A673 (cell line): Measurements from ENCODE around the gene SMIM45.

ENCODE experiments used
- BruUV-seq: library from RNA; stranded (reverse); fragments of 400-500 nt; replicated peaks from 2 replicates; lab custom pipeline; 2021; lab: Mats Ljungman, UMichigan
- CTCF ChIA-PET: fragments of 300-600 bp; sonication (Branson Sonifier 250); formaldehyde crosslinking; loops from one replicate; lab custom pipeline; 2022; ENCODE audit warnings: antibody characterized with exemption; lab: Charles Lee
- POLR2A ChIA-PET: fragments of 300-600 bp; sonication (Branson Sonifier 250); formaldehyde crosslinking; loops from one replicate; lab custom pipeline; 2022; ENCODE audit warnings: antibody characterized with exemption; ENCODE audit not compliant: low non-redundant PET; lab: Charles Lee
- DNase-seq: peaks from one replicate; pipeline ENCODE4 v3.0.0-alpha.2; 2015; ENCODE audit warnings: low spot score
- H3K27ac ChIP-seq: fragments of 200-600 bp; sonication (generic); 2 replicates; pipeline ENCODE4 v1.5.1; 2016; ENCODE audit warnings: mixed run types, low read depth, mild to moderate bottlenecking, mixed read lengths, antibody characterized with exemption, low read length; ENCODE audit not compliant: poor library complexity, severe bottlenecking
- H3K27me3 ChIP-seq: fragments of 200-600 bp; sonication (generic); replicated peaks from 2 replicates; pipeline ENCODE4 v1.6.1; 2017; ENCODE audit warnings: mixed run types, low read depth, mild to moderate bottlenecking, mixed read lengths, antibody characterized with exemption, low read length; ENCODE audit not compliant: insufficient read depth, poor library complexity
- H3K36me3 ChIP-seq: fragments of 200-600 bp; sonication (generic); 2 replicates; pipeline ENCODE4 v1.6.1; 2016; ENCODE audit warnings: mixed run types, mild to moderate bottlenecking, mixed read lengths, antibody characterized with exemption, low read length; ENCODE audit not compliant: insufficient read depth, poor library complexity, severe bottlenecking
- H3K4me1 ChIP-seq: fragments of 200-600 bp; sonication (generic); 2 replicates; pipeline ENCODE4 v1.6.1; 2017; ENCODE audit warnings: mixed run types, mild to moderate bottlenecking, mixed read lengths, antibody characterized with exemption, low read length; ENCODE audit not compliant: insufficient read depth, poor library complexity, severe bottlenecking
- H3K4me3 ChIP-seq: fragments of 200-600 bp; sonication (generic); 2 replicates; pipeline ENCODE4 v1.5.1; 2016; ENCODE audit warnings: low read depth, mixed run types, mild to moderate bottlenecking, mixed read lengths, low read length; ENCODE audit not compliant: poor library complexity, severe bottlenecking
- H3K9me3 ChIP-seq: fragments of 200-600 bp; sonication (generic); 2 replicates; pipeline ENCODE4 v1.6.1; 2016; ENCODE audit warnings: mixed run types, low read depth, mild to moderate bottlenecking, mixed read lengths, antibody characterized with exemption, low read length; ENCODE audit not compliant: poor library complexity, severe bottlenecking
- CTCF ChIP-seq: fragments of 300-800, 200-600 bp; sonication (generic); conservative IDR thresholded peaks from 2 replicates; pipeline ENCODE4 v1.5.1; 2017; ENCODE audit warnings: low read depth, mild to moderate bottlenecking, antibody characterized with exemption, low read length, moderate library complexity, mixed read lengths
- EZH2 ChIP-seq: fragments of 200-600 bp; sonication (generic); IDR thresholded peaks from 2 replicates; pipeline ENCODE4 v1.6.1; 2017; ENCODE audit warnings: borderline replicate concordance, low read depth, mild to moderate bottlenecking, mixed read lengths, antibody characterized with exemption, low read length; ENCODE audit not compliant: poor library complexity, severe bottlenecking
- intact Hi-C: fragments of 100-400 bp; cut with micrococcal nuclease; formaldehyde crosslinking; loops from one replicate; pipeline ENCODE4 v1.10.0; 2022; ENCODE audit not compliant: unreplicated experiment

SMIM45 gene

DNA sequence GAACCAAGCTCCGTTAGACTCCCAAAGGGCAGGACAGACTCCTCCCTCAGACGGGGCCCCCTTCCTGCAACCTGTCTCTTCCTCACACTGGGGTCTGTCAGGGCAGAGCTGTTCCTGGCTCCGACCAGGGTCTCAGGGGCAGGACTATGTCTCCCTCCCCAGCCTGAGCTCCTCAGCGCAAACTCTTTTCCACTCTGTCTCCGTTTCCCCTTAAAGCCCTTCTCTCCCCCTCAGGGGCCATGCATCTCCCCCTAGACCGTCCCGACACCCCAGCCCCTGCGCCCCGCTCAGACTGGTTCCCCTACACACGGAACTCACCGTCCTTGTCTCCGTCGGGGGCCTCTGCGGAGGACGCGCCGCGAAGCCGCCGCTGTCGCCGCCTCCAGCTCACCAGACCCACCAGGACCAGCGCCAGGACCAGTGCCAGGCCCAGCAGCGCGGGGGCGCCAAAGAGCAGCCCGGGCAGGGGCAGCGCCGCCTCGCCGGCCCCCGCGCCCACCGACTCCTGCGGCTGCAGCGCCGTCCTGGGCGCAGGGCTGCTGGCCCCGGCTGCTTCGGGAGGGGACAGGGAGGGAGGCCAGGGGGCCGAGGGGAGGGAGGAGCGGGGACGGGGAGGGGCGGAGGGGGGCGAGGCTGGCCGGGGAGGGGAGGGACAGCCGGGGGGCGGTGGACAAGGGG lies 26.0 kb upstream of the SMIM45 start:
- intact Hi-C loops = no loop called here
- TF ChIP-seq EZH2 (no peak), CTCF (peak; percentile 68)
- peaks cover 4% of the 10 kb centered on the region for H3K4me1 ChIP-seq
- ChIA-PET POLR2A (interaction anchor here (0.6 to 0.7 kb wide), 3 partner anchors 11 to 90 kb away, joined by 4 to 9 read pairs (median 4); partner anchors contain the start of gene SHISA8), CTCF (interaction anchor here (0.5 to 2.0 kb wide), 9 partner anchors 10 to 273 kb away, joined by 3 to 9 read pairs (median 3); partner anchors contain the start of genes CENPM and SREBF2)
- H3K27ac ChIP-seq = no peak overlapping the region
- H3K4me3 ChIP-seq = peak overlapping the region; percentile 50
- no TSS peak for BruUV-seq
- H3K9me3 ChIP-seq = no peaks in the 10 kb centered on the region
- no peaks in the 10 kb centered on the region for H3K36me3 ChIP-seq
- peak; percentile 79 for DNase-seq
- H3K27me3 ChIP-seq = no peaks in the 10 kb centered on the region

GRCh38 chr22:41927813-41928212 lies 24.1 kb upstream of the SMIM45 start:
- intact Hi-C loops = no loop called here
- CTCF ChIA-PET = interaction anchor here (1.0 kb wide), 1 partner anchor 19 kb away, joined by 4 read pairs; the partner anchor contains the start of gene CENPM
- H3K27me3 ChIP-seq = no peaks in the 10 kb centered on the region
- BruUV-seq = no TSS peak
- H3K4me1 ChIP-seq = peaks cover 8% of the 10 kb centered on the region
- no peaks in the 10 kb centered on the region for H3K36me3 ChIP-seq
- POLR2A ChIA-PET = no interaction called here
- no peak for TF ChIP-seq CTCF
- TF ChIP-seq EZH2 = no peak
- DNase-seq = no peak
- no peaks in the 10 kb centered on the region for H3K9me3 ChIP-seq
- H3K27ac ChIP-seq = no peak overlapping the region
- no peak overlapping the region for H3K4me3 ChIP-seq

- POLR2A ChIA-PET = interaction anchor here (0.6 kb wide), 1 partner anchor 622 kb away, joined by 10 read pairs; no protein-coding TSS in a partner anchor
- intact Hi-C loops = no loop called here
Measured at GRCh38 chr22:41928593-41929417, 23.1 kb upstream of the SMIM45 start.

More at GRCh38 chr22:41928593-41929417, 23.1 kb upstream of the SMIM45 start:
- Histone ChIP-seq H3K9me3 (no peaks in the 10 kb centered on the region), H3K27ac (no peak overlapping the region), H3K4me3 (no peak overlapping the region), H3K27me3 (no peaks in the 10 kb centered on the region), H3K36me3 (no peaks in the 10 kb centered on the region), H3K4me1 (peaks cover 8% of the 10 kb centered on the region)
- CTCF ChIA-PET = interaction anchor here (0.9 kb wide), 1 partner anchor 180 kb away, joined by 7 read pairs; no protein-coding TSS in a partner anchor
- BruUV-seq = no TSS peak
- TF ChIP-seq EZH2 (no peak), CTCF (no peak)
- no peak for DNase-seq
